Activated CD8-positive, alpha-beta memory T cell treated with anti-CD3 and anti-CD28 coated beads, Interleukin-2, amount 50 U/mL, for 1 hour (primary cell): ENCODE measurements around the gene PCGF3.
"Not testable (repeated sequence)": the region's sequence is repeated elsewhere in the genome, so short reads cannot be mapped to it uniquely, and the experiment has no call there.

Experiments used
- DNase-seq: peaks from one replicate; pipeline ENCODE4 v3.0.0-alpha.2; 2020; ENCODE audit errors: extremely low read depth

The PCGF3 gene

DNA sequence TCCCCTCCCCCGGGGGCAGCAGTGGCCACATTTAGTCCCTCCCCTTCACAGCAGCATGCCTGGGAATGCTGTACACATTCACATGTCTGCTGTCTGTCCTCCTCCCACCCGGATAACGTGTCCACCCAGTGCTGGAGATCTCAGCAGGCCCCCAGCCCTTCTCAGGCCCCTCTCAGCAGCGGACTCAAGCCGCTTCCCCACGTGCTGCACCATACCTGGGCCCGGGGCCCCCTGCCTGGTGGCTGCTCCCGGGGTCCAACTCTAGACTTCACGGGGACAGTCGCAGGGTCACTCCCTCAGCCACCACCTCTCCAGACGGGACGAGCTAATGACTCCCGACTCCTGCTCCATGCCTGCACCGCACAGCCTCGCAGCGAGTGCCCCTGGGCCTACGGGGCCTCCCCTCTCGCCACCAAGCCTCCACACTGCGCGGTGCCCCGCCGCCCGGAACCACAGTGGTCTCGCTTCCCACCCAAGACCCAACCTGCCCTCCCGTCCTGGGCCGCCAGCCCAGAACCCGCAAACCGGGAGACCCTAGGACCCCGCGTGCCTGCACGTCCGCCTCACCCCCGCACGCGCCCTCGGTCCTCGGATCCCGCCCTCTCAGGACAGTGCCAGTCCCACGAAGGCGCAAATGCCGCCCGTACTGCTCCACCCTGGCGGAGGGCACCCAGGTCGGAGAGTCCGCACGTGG is 1.3 kb upstream of the PCGF3 start:
- no peak for DNase-seq

DNA sequence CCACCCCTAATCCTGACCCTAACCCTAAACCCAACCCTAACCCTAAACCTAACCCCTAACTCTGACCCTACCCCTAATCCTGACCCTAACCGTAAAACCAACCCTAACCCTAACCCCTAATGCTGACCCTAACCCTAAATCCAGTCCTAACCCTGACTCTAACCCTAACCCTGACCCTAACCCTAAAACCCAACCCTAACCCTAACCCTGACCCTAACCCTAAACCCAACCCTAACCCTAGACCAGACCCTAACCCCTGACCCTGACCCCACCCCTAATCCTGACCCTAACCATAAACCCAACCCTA is 708 bp upstream of the PCGF3 start:
- DNase-seq, result no peak

DNA sequence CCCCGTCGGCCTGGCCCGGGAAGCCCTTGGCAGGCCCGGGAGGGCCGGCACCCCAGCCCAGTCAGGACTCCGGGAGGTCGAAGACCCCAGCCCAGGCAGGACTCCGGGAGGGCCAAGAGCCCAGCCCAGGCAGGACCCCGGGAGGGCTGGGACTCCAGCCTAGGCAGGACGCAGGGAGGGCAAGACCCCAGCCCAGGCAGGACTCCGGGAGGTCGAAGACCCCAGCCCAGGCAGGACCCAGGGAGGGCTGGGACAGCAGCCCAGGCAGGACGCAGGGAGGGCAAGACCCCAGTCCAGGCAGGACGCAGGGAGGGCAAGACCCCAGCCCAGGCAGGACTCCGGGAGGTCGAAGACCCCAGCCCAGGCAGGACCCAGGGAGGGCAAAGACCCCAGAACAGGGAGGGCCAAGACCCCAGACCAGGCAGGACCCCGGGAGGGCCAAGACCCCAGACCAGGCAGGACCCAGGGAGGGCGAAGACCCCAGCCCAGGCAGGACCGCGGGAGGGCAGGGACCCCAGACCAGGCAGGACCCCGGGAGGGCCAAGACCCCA is 526 bp downstream of the PCGF3 start:
- DNase-seq, result not testable (repeated sequence)

DNA sequence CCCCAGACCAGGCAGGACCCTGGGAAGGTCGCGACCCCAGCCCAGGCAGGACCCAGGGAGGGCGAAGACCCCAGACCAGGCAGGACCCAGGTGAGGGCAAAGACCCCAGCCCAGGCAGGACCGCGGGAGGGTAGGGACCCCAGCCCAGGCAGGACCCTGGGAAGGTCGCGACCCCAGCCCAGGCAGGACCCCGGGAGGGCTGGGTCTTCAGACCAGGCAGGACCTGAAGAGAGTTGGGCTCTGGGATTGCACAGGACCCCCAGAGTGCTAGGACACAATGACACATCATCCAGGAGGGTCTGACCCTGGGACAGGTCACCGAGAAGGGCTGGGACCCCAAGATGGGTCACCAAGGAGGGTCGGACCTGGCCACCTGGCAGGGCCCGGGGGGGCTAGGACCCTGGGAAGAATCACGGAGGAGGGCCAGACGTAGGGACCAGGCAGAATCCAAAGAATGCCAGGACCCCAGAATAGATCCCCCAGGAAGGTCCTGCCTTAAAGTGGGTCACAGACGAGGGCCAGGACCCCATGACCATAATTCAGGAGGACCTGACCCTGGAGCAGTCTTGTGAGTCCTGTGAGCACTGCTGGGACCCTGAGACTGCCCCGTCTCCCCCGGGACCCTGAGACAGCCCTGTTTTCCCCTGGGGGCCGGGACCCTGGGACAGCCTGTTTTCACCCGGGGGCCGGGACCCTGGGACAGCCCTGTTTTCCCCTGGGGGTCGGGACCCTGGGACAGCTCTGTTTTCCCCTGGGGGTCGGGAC is 1.4 kb downstream of the PCGF3 start:
- DNase-seq, result no peak

DNA sequence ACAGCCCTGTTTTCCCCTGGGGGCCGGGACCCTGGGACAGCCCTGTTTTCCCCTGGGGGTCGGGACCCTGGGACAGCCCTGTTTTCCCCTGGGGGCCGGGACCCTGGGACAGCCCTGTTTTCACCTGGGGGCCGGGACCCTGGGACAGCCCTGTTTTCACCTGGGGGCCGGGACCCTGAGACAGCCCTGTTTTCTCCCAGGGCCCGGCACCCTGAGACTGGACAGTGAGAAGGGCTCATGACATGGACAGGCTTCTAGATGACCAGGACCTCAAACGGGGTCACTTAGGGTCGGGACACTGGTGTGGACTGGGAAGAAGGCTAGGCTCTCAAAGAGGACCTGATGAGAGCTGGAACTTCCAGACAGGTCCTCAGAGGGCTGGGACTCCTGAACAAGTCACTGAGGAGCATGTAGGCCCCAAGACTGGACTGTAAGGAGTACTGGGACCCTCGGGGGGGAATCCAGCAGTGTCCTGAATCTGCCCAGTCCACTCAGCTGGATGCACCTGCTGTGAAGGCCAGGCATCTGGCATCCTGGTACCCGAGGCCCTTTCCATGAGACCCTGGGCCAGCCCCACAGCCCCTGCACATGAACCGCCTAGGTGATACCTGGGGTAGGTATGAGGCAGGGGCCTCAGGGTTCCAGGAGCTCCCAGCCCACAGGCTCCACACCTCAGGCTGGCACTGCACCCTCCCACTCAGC is 2.4 kb downstream of the PCGF3 start:
- no peak for DNase-seq

DNA sequence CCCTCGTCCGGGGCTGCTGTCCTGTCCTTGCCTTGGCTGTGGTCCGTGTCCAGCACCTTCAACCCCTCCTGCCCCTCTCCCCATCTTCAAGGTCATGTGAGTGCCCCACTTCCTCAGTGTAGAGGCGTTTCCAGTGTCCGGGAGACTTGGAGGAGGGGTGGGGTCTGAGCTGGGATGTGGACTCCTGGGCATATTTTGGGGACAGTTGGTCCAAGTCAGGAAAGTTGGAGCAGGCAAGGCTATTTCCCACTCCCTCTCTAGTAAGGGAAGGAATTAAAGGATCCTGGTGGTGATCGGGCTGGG is 3.0 kb downstream of the PCGF3 start:
- no peak for DNase-seq

DNA sequence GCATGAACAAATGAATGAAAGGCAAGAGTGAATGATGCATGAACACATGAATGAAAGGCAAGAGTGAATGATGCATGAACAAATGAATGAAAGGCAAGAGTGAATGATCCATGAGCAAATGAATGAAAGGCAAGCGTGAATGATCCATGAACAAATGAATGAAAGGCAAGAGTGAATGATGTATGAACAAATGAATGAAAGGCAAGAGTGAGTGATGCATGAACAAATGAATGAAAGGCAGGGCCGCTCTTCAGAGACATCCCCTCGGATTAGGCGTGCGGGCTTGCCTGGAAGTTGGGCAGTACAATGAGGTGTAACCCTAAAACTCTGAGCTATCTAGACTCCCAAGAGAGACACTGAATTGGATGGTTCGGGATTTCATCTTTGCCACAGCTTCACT is 3.7 kb downstream of the PCGF3 start:
- DNase-seq, result no peak

DNA sequence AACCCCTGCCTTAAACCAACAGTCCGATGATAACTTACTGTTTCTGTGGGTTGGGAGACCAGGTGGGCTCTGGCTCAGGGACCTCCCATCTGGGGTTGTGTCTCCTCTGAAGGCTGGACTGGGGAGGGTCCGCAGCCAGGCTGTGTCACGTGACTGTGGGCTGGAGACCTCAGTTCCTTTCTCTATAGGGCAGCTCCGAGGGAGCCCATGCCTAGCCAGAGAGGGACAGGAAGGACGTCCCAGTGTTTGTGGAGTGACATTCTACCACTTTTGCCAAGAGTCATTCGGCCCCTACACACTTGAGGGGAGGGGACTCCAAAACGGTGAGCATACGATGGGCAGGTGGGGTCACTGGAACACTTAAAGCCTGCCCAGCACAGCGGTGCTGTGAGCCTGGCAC is 4.5 kb downstream of the PCGF3 start:
- no peak for DNase-seq

DNA sequence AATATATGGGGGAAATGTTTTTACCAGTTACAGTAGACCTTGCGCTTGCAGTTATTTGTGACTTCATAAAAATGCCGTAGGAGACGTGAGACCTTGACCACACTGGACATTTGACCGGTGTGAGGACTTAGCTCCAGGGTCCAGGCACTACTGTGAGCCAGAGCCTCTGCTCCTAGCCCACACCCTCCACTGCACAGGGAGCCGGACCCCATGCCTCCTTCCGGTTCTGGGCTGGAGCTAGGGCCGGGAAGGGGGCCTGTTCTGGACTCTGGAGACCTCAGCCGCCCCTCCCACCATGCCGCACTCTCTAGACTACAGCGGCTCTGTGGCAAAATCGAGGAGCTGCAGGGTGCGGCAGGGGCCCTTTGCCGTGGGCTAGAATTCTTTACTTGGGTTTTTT is 5.3 kb downstream of the PCGF3 start:
- no peak for DNase-seq

DNA sequence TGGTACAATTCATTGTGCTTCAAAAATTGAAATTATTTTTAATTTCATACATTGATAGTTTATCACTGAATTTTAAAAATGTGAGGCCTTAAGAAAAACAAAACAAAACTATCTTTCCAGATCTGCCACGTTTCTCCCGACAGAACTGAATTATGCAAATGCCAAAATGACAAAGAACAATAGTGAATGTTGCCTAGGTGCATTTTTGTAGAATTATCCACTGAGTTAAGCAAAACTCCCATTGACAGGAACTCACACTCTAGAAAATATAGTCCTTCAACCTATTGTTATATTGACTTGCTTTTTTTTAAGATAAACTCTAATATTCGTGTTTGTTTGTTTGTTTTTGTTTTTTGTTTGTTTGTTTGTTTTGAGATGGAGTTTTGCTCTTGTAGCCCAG is 6.5 kb downstream of the PCGF3 start:
- DNase-seq, result no peak

DNA sequence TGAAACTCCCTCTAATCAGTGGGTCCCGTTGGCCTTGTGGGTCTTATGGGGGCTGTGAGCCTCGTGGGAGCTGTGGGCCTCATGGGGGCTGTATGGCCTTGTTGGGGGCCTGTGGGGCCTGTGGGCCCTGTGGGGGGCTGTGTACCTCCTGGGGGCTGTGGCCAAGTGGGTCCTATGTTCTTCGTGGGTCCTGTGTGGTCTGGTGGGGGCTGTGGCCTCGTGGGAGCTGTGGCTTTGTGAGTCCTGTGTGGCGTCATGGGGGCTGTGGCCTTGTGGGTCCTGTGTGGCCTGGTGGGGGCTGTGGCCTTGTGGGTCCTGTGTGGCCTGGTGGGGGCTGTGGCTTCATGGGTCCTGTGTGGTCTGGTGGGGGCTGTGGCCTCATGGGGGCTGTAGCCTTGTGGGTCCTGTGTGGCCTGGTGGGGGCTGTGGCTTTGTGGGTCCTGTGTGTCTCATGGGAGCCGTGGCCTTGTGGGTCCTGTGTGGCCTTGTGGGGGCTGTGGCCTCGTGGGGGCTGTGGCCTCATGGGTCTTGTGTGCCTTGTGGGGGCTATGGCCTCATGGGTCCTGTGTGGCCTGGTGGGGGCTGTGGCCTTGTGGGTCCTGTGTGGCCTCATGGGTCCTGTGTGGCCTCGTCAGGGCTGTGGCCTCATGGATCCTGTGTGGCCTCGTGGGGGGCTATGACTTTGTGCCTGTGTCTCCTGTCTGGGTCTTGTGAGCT is 7.4 kb downstream of the PCGF3 start:
- no peak for DNase-seq

DNA sequence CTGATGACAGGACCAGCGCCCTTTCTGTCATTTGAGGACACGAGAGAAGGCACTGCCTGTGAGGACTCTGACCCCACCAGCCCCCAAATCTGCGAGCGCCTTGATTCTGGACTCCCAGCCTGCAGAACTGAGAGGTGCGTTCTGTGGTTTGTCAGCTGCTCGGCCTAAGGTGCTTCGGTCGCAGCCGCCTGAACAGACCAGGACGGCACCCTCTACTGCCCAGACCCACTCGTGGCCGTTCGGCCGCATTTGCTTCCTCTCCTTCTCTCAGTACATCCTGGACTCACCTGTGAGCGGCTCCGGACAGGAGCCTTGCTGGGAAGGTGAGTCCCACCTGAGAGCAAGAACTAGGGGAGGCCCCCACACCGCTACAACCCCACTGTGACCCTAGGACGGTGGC is 8.5 kb downstream of the PCGF3 start:
- DNase-seq, result no peak

DNA sequence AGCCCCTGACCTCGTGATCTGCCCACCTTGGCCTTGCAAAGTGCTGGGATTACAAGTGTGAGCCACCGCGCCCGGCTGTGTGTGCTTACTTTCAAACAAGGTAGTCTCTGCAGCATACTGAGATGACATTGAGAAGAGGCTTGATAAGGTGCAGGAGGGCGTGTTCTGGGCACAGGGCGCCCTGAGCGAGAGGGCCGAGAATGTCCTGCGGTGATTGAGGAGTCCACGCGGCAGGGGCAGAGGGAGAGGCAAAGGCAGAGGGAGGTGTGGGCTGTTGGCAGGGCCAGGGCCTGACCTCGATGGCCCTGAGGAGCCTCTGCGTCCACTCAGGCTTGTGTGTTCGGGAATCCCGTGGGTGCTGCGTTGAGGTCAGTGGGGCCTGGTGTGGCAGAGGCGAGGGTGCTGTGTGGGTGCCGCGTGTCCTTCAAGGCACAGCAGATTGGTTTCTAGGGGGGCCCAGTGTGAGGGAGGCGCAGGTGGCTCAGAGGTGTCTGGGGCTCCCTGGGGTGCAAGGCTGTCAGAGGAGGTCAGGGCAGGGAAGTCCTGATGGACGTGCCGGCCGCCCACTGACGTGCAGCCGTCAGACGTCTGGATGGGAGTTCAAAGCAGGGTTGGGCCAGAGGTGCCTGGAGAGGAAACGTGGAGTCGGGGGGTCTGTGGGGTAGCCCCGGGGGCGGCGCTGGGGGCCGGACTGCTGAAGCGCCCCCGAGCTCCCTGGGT is 12.1 kb downstream of the PCGF3 start:
- DNase-seq, result no peak

DNA sequence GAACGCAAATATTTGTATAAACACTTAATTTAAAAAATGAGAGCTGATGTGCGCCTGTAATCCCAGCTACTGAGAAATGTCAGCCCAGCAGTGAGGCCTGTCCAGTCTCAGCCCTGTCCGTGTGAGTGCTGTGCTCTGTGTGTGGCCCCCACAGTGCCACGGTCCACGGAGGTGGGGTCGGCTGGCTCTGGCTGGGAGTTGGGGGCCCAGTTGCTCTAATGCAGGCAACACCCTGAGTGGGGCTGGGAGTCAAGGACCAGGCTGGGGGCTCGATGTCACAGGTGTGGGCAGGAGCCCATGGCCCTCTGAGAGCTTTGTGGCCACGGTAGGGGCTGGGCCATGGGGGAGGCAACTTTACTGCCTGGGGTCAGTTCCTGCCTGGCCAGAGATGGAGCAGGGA is 12.8 kb downstream of the PCGF3 start:
- DNase-seq, result no peak

DNA sequence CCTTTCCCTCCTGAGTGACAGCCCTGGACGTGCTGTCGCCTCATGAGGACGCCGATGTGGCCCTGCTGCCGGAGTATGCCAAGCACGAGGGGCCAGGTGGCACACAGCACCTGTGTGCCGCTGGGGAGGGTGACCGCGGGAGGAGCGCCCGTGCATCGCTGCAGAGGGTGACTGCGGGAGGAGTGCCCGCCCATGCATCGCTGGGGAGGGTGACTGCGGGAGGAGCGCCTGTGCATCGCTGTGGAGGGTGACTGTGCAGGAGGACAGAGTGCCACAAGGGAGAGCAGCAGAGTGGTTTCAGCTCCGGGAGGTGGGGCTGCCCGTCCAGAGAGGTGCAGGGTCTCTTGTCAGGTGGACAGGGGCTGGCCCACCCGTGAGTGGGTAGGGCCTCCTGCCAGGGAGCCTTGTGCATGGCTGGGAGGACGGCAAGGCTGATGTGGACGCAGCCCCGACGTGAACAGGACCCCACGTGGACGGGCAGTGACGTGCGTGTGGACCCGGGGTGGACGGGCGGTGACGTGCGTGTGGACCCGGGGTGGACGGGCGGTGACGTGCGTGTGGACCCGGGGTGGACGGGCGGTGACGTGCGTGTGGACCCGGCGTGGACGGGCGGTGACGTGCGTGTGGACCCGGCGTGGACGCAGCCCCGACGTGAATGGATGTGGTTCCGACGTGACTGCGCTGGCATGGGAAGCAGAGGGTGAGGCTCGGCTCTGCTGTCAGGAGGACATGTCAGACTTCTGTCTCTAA is 14.7 kb downstream of the PCGF3 start:
- no peak for DNase-seq

DNA sequence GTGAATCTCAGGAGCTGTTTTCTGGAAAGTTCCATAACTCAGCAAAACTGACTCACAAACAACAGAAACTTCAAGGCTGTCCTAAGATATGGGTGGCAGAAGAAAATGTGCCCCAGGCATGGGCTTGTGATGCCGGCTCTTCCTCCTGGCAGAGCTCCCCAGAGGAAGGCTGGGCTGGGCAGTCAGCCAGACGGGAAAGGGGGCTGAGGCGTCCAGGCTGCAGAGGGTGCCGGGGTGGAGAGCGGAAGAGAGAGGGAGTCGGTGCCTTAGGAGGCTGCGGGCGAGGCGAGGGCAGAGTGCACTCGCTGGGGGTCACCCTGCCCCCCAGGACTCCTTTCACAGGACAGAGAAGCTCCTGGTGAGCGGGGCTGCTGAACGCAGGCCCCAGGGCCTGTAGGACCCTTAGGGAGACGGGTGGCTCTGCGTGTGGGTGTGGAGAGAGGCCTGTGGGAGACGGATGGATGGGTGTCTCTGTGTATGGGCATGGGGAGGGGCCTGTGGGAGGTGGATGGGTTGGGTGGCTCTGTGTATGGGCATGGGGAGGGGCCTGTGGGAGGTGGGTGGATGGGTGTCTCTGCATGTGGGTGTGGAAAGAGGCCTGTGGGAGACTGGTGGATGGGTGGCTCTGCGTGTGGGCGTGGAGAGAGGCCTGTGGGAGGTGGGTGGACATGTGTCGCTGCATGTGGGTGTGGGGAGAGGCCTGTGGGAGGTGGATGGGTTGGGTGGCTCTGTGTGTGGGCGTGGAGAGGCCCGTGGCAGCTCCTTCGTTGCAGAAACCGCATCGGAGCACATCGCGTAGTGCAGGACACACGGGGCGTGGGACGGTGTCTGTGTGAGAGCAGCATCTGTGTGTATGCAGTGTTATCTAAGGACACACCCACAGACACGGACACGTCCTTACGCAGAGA is 15.9 kb downstream of the PCGF3 start:
- no peak for DNase-seq

DNA sequence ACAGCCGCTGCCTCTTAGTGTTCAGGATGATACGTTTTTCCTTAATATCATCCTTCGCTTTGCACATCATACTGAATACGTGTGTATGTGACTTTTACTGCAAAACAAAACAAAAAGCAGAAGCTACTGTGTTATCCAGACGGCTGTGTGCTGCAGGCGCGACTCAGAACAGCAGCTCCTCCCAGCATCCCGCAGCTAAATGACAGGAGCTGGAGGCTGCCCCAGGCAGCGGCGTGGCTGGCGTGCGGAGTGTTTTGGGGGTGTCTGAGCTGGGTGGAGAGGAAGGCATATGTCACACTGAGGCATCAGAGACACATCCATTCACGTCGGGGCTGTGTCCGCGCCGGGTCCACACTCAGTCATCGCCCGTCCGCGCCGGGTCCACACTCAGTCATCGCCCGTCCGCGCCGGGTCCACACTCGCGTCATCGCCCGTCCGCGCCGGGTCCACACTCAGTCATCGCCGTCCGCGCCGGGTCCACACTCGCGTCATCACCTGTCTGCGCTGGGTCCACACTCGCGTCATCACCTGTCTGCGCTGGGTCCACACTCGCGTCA is 16.6 kb downstream of the PCGF3 start:
- DNase-seq, result no peak

DNA sequence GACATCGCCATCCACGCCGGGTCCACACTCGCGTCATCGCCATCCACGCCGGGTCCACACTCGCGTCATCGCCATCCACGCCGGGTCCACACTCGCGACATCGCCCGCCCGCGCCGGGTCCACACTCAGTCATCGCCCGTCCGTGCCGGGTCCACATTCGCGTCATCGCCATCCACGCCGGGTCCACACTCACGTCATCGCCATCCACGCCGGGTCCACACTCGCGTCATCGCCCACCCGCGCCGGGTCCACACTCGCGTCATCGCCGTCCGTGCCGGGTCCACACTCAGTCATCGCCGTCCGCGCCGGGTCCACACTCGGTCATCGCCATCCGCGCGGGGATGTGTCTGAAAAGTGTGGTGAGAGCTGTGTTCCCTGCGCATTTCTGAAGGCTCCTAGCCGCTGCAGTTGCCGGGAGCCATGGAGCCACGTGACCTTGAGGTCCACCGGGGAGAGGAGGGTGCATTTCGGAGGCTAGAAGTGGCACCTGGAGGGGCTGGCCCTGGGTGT is 17.3 kb downstream of the PCGF3 start:
- no peak for DNase-seq

DNA sequence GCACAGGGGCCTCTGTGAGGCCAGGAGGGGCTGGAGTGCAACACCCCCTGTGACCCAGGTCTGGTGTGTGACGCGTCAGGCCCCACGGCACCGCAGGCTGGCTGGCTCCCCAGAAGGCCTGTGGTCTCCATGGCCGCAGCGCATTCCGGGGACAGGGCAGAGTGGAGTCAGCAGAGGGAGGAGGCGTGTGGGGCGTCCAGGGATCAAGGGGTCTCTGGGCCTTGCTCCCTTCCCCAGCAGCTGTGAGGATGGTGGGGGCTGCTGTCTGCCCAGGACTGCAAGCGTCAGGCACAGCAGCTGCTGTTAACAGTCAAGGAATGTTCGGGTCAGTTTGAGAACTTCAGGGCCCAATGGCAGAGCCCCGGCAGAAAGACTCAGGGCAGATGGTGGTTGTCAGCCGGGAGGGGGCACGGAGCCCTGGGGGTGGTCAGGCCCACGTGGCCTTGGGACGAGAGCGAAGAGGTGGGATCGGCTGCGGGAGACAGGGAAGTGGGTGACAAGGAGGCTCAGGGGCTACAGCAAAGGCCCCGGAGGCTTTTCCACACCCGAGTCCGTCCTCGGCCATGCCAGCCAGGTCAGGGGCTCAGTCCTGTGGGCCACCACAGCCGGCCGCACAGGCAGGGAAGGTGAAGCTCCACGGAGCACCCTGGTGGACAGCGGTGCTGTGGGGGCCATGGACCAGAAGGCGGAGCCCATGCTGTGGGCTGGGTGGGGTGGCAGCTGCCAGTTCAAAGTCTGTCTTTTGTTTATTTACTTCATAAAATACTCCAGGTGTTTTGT is 18.3 kb downstream of the PCGF3 start:
- no peak for DNase-seq
